H9 (cell line): ENCODE data around the gene FRAS1. TPM values are rescaled to one million over a fixed set of nuclear protein-coding genes. Genes with fewer than 3 reads are reported as not detected.

Experiments
- DNase-seq: peaks from one replicate; pipeline ENCODE4 v3.0.0-alpha.2; 2017
- H2AFZ ChIP-seq: one replicate; pipeline ENCODE4 v1.6.1; 2013; ENCODE audit warnings: mild to moderate bottlenecking, low read length, control low read depth, moderate library complexity
- H2AK5ac ChIP-seq: 2 replicates; pipeline ENCODE4 v1.6.1; 2013; ENCODE audit warnings: low read length, control low read depth, mixed read lengths; ENCODE audit not compliant: insufficient read length
- H2BK120ac ChIP-seq: one replicate; pipeline ENCODE4 v1.6.1; 2013; ENCODE audit warnings: low read depth, mild to moderate bottlenecking, low read length, control low read depth, inconsistent platforms; ENCODE audit not compliant: poor library complexity, severe bottlenecking
- H2BK12ac ChIP-seq: 2 replicates; pipeline ENCODE4 v1.6.1; 2013; ENCODE audit warnings: low read length, control low read depth, mixed read lengths, low read depth; ENCODE audit not compliant: insufficient read length
- H2BK15ac ChIP-seq: 2 replicates; pipeline ENCODE4 v1.6.1; 2013; ENCODE audit warnings: low read depth, low read length, control low read depth
- H2BK20ac ChIP-seq: one replicate; pipeline ENCODE4 v1.6.1; 2013; ENCODE audit warnings: low read depth, mild to moderate bottlenecking, low read length, control low read depth, inconsistent platforms; ENCODE audit not compliant: poor library complexity, severe bottlenecking
- H2BK5ac ChIP-seq: 2 replicates; pipeline ENCODE4 v1.6.1; 2013; ENCODE audit warnings: low read length, control low read depth, mixed read lengths; ENCODE audit not compliant: insufficient read length
- H3K14ac ChIP-seq: 2 replicates; pipeline ENCODE4 v1.6.1; 2013; ENCODE audit warnings: low read length, control low read depth; ENCODE audit not compliant: insufficient read depth
- H3K18ac ChIP-seq: 2 replicates; pipeline ENCODE4 v1.6.1; 2013; ENCODE audit warnings: low read depth, mild to moderate bottlenecking, mixed read lengths, low read length, control low read depth; ENCODE audit not compliant: insufficient read length
- H3K23ac ChIP-seq: 2 replicates; pipeline ENCODE4 v1.6.1; 2013; ENCODE audit warnings: low read length, control low read depth, mixed read lengths, low read depth; ENCODE audit not compliant: insufficient read length
- H3K23me2 ChIP-seq: 2 replicates; pipeline ENCODE4 v1.6.1; 2013; ENCODE audit warnings: low read depth, mild to moderate bottlenecking, mixed read lengths, low read length, control low read depth; ENCODE audit not compliant: insufficient read length, poor library complexity, severe bottlenecking
- H3K27ac ChIP-seq: 2 replicates; pipeline ENCODE4 v1.5.1; 2013; ENCODE audit warnings: low read length, control low read depth, mixed read lengths, low read depth; ENCODE audit not compliant: insufficient read length
- H3K27me3 ChIP-seq: 2 replicates; pipeline ENCODE4 v1.6.1; 2013; ENCODE audit warnings: low read length, control low read depth, inconsistent platforms; ENCODE audit not compliant: insufficient read depth
- H3K4ac ChIP-seq: 2 replicates; pipeline ENCODE4 v1.6.1; 2013; ENCODE audit warnings: low read depth, mild to moderate bottlenecking, control low read depth, inconsistent platforms, low read length, moderate library complexity
- H3K4me1 ChIP-seq: 2 replicates; pipeline ENCODE4 v1.6.1; 2013; ENCODE audit warnings: low read length, control low read depth, inconsistent platforms; ENCODE audit not compliant: insufficient read depth
- H3K4me2 ChIP-seq: 2 replicates; pipeline ENCODE4 v1.6.1; 2013; ENCODE audit warnings: low read length, control low read depth, mixed read lengths; ENCODE audit not compliant: insufficient read length, insufficient read depth
- H3K56ac ChIP-seq: 2 replicates; pipeline ENCODE4 v1.6.1; 2013; ENCODE audit warnings: low read depth, mild to moderate bottlenecking, mixed read lengths, low read length, control low read depth; ENCODE audit not compliant: insufficient read length
- H3K79me1 ChIP-seq: 2 replicates; pipeline ENCODE4 v1.6.1; 2013; ENCODE audit warnings: low read depth, mild to moderate bottlenecking, moderate library complexity, low read length, control low read depth, inconsistent platforms; ENCODE audit not compliant: insufficient read depth, poor library complexity, severe bottlenecking
- H3K79me2 ChIP-seq: 2 replicates; pipeline ENCODE4 v1.6.1; 2013; ENCODE audit warnings: low read length, control low read depth, inconsistent platforms; ENCODE audit not compliant: insufficient read depth
- H3K9ac ChIP-seq: 2 replicates; pipeline ENCODE4 v1.6.1; 2013; ENCODE audit warnings: low read length, control low read depth, mixed read lengths; ENCODE audit not compliant: insufficient read length; ENCODE audit errors: extremely low read depth
- H3K9me3 ChIP-seq: one replicate; pipeline ENCODE4 v1.6.1; 2013; ENCODE audit warnings: low read depth, low read length, inconsistent platforms; ENCODE audit not compliant: control insufficient read depth
- H3T11ph ChIP-seq: one replicate; pipeline ENCODE4 v1.6.1; 2013; ENCODE audit warnings: mild to moderate bottlenecking, low read length, control low read depth, inconsistent platforms
- H4K20me1 ChIP-seq: one replicate; pipeline ENCODE4 v1.6.1; 2013; ENCODE audit not compliant: control insufficient read depth, insufficient read length, insufficient read depth
- H4K5ac ChIP-seq: 2 replicates; pipeline ENCODE4 v1.6.1; 2013; ENCODE audit warnings: low read depth, mild to moderate bottlenecking, mixed read lengths, low read length, control low read depth; ENCODE audit not compliant: insufficient read length
- H4K8ac ChIP-seq: replicated peaks from 2 replicates; pipeline ENCODE4 v1.6.1; 2013; ENCODE audit warnings: low read length, control low read depth, mixed read lengths, low read depth; ENCODE audit not compliant: insufficient read length
- H4K91ac ChIP-seq: 2 replicates; pipeline ENCODE4 v1.6.1; 2013; ENCODE audit warnings: low read depth, mild to moderate bottlenecking, moderate library complexity, mixed read lengths, low read length, control low read depth; ENCODE audit not compliant: insufficient read length
- H3K27ac Mint-ChIP-seq, 3 experiments: 2 replicates in 2 of 3; 3 replicates in 1 of 3; pipeline ENCODE4 v1.8.0; 2020 to 2021; ENCODE audit warnings: mixed read lengths in 3 of 3, mild to moderate bottlenecking in 1 of 3, moderate library complexity in 1 of 3
- H3K27me3 Mint-ChIP-seq: 2 replicates; pipeline ENCODE4 v1.8.0; 2021; ENCODE audit warnings: low read depth, mild to moderate bottlenecking, moderate library complexity, mixed read lengths
- H3K36me3 Mint-ChIP-seq, 3 experiments: 2 replicates in 2 of 3; 3 replicates in 1 of 3; pipeline ENCODE4 v1.8.0; 2020 to 2021; ENCODE audit warnings: low read depth in 3 of 3, mixed read lengths in 3 of 3; ENCODE audit not compliant: insufficient read depth in 1 of 3
- H3K4me1 Mint-ChIP-seq, 2 experiments: 2 replicates each; pipeline ENCODE4 v1.8.0; 2020; ENCODE audit warnings: mixed read lengths in 2 of 2
- H3K4me3 Mint-ChIP-seq, 2 experiments: 2 replicates in 1 of 2; 3 replicates in 1 of 2; pipeline ENCODE4 v1.8.0; 2020 to 2021; ENCODE audit warnings: mild to moderate bottlenecking in 2 of 2, mixed read lengths in 2 of 2, moderate library complexity in 1 of 2
- H3K9me3 Mint-ChIP-seq, 2 experiments: 2 replicates in 1 of 2; 3 replicates in 1 of 2; pipeline ENCODE4 v1.8.0; 2020; ENCODE audit warnings: mild to moderate bottlenecking in 2 of 2, mixed read lengths in 2 of 2, moderate library complexity in 1 of 2
- CTCF ChIP-seq: fragments of 200-600 bp; sonication (generic); conservative IDR thresholded peaks from 3 replicates; pipeline ENCODE4 v1.8.0; 2021; ENCODE audit warnings: antibody characterized with exemption, mild to moderate bottlenecking
- WGBS: extraction: QIAGEN DNeasy Blood & Tissue Kit; methylation state at CpG from one replicate; pipeline ENCODE4 v1.1.7; 2013; ENCODE audit warnings: missing lambda C conversion rate, low lambda C conversion rate, mixed read lengths; ENCODE audit not compliant: insufficient read length; ENCODE audit errors: extremely low coverage; 5-methylcytosine and 5-hydroxymethylcytosine counted together
- total RNA-seq: library from RNA; stranded (reverse); gene quantifications from 2 replicates; pipeline ENCODE4 v1.2.1, GENCODE V29; 2021

The FRAS1 gene
- total RNA-seq, 1 experiment from 2014 or later: 58.5 TPM

- no CpG with 5 or more reads among the region's 3 CpGs for WGBS
- no peak overlapping the region for H3K27ac ChIP-seq
- no peak overlapping the region for H3T11ph ChIP-seq
- no peak overlapping the region for H2BK12ac ChIP-seq
- H3K4me1 ChIP-seq: no peaks in the 10 kb centered on the region
- no peak overlapping the region for H2BK15ac ChIP-seq
- H4K91ac ChIP-seq: no peak overlapping the region
- peaks cover 5 to 6% of the 10 kb centered on the region in 2 experiments for H3K4me1 Mint-ChIP-seq
- H3K9me3 ChIP-seq: no peaks in the 10 kb centered on the region
- H2AK5ac ChIP-seq: no peak overlapping the region
- no peaks in the 10 kb centered on the region for H3K27me3 Mint-ChIP-seq
- H4K5ac ChIP-seq: no peak overlapping the region
- H3K9me3 Mint-ChIP-seq: no peaks in the 10 kb centered on the region; a peak in 2 of 5 replicates
- no peak overlapping the region for H2BK120ac ChIP-seq
- H3K9ac ChIP-seq: no peak overlapping the region
- no peak for TF ChIP-seq CTCF
- H2AFZ ChIP-seq: no peak overlapping the region
- no peak overlapping the region for H2BK20ac ChIP-seq
- no peak overlapping the region for H3K56ac ChIP-seq
- H3K4me3 Mint-ChIP-seq: no peak overlapping the region
- no peak overlapping the region for H3K14ac ChIP-seq
- no peaks in the 10 kb centered on the region for H3K79me2 ChIP-seq
- H3K4ac ChIP-seq: no peak overlapping the region
- no peaks in the 10 kb centered on the region for H3K27me3 ChIP-seq
- no peaks in the 10 kb centered on the region for H3K79me1 ChIP-seq
- no peak for DNase-seq
- H3K23me2 ChIP-seq: no peaks in the 10 kb centered on the region
- no peak overlapping the region for H3K27ac Mint-ChIP-seq
- no peak overlapping the region for H2BK5ac ChIP-seq
- H4K20me1 ChIP-seq: no peaks in the 10 kb centered on the region
- no peak overlapping the region for H3K23ac ChIP-seq
- H3K4me2 ChIP-seq: no peak overlapping the region
- no peak overlapping the region for H3K18ac ChIP-seq
- no peak overlapping the region for H4K8ac ChIP-seq
- peaks cover 0 to 5% (median 0%) of the 10 kb centered on the region in 3 experiments; a peak in 2 of 7 replicates for H3K36me3 Mint-ChIP-seq
Observed at GRCh38 chr4:78024576-78025091, 32.5 kb upstream of the FRAS1 start.
